ENCODE measurements around the gene SLC45A2.

SLC45A2 gene

DNA sequence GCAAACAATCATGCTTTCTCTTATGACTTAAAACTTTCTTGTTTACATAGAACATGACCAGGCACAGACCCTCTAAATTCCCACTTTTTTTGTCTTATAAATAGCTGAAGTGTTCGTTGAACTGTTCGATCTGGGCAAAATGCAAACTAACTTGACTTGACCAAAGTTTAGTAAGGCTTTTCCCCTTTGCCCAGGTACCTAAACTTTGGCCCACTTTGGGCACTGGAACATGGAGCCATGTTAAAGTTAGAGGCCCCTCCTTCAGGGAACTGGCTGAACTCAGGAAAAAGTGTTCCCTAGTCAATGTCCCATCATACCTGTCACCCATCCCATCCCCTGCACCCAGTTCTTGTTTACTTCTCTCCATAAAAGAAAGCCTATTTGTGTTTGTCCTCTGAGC lies 32.8 kb upstream of the SLC45A2 start:
- TF ChIP-seq SNAI2 (CRISPR knock-in tag; IDR thresholded peaks at IDR 0.05) (no peak), ZNF8 (CRISPR knock-in tag; IDR thresholded peaks at IDR 0.05) (no peak), BACH2 (CRISPR knock-in tag; IDR thresholded peaks at IDR 0.05; ENCODE audit: borderline replicate concordance) (no peak), ZFP30 (CRISPR knock-in tag; IDR thresholded peaks at IDR 0.05) (no peak), ESRRG (CRISPR knock-in tag; IDR thresholded peaks at IDR 0.05) (no peak), ZFP3 (CRISPR knock-in tag; IDR thresholded peaks at IDR 0.05) (no peak), CSDC2 (CRISPR knock-in tag; IDR thresholded peaks at IDR 0.05) (no peak), ZNF565 (CRISPR knock-in tag; conservative IDR thresholded peaks at IDR 0.05; ENCODE audit: low read depth) (no peak)
- TF ChIP-seq, protein P1, sequence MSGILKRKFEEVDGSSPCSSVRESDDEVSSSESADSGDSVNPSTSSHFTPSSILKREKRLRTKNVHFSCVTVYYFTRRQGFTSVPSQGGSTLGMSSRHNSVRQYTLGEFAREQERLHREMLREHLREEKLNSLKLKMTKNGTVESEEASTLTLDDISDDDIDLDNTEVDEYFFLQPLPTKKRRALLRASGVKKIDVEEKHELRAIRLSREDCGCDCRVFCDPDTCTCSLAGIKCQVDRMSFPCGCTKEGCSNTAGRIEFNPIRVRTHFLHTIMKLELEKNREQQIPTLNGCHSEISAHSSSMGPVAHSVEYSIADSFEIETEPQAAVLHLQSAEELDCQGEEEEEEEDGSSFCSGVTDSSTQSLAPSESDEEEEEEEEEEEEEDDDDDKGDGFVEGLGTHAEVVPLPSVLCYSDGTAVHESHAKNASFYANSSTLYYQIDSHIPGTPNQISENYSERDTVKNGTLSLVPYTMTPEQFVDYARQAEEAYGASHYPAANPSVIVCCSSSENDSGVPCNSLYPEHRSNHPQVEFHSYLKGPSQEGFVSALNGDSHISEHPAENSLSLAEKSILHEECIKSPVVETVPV (CRISPR knock-in tag; IDR thresholded peaks at IDR 0.05) = no peak
- no peak for ATAC-seq

DNA sequence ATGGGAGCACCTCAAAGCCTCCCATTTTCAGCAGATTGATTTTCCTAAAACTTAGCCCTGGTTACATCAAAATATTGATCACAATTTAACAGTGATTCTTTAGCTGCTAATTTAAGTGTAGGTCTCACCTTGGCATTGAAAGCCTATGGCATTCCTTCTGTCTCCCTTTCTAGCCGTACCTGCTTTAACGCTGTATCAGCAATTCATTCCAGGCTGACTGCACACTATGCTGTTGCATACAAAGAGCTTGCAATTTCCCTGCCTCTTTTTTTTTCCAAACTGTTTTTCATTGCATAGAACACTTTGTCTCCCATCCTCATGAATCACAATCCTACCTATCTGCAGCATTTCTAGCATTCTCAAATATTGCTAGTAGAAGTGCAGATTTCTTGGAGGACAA lies 32.3 kb upstream of the SLC45A2 start:
- TF ChIP-seq, protein P1 (CRISPR knock-in tag; IDR thresholded peaks at IDR 0.05) = no peak
- TF ChIP-seq ZC3H10 (CRISPR knock-in tag; IDR thresholded peaks at IDR 0.05) = no peak
- TF ChIP-seq ZNF8 (CRISPR knock-in tag; IDR thresholded peaks at IDR 0.05) = no peak
- TF ChIP-seq ARNTL (CRISPR knock-in tag; IDR thresholded peaks at IDR 0.05; ENCODE audit: borderline replicate concordance, low read depth) = no peak
- TF ChIP-seq CSDC2 (CRISPR knock-in tag; IDR thresholded peaks at IDR 0.05) = no peak
- no peak for TF ChIP-seq ZFP3 (CRISPR knock-in tag; IDR thresholded peaks at IDR 0.05)
- TF ChIP-seq ZNF70 (CRISPR knock-in tag; IDR thresholded peaks at IDR 0.05) = no peak
- no peak for TF ChIP-seq ESRRG (CRISPR knock-in tag; IDR thresholded peaks at IDR 0.05)
- no peak for ATAC-seq

DNA sequence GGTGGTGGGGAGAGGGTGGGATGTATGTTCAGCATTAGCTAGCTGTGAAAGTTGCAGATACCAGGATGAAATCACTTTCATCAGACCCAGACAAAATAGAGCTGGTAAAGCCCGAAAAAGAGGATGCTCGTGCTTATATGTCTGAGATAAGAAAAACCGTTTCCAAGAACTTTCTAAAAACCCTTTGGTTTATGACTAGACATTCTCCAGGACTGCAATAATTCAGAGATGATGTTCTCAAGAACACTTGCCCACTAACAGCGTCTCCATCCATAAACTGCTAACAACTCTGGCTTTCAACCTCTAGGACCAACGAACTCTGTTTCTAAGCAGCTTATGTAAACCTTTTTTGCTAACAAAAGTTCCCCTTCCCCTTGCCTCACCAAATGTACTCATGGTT lies 31.7 kb upstream of the SLC45A2 start:
- TF ChIP-seq TOX (CRISPR knock-in tag; IDR thresholded peaks at IDR 0.05; ENCODE audit: borderline replicate concordance) (no peak), CSDC2 (CRISPR knock-in tag; IDR thresholded peaks at IDR 0.05) (no peak), RARB (CRISPR knock-in tag; IDR thresholded peaks at IDR 0.05) (no peak), TCF4 (CRISPR knock-in tag; IDR thresholded peaks at IDR 0.05; ENCODE audit: borderline replicate concordance) (no peak), ISL1 (CRISPR knock-in tag; IDR thresholded peaks at IDR 0.05) (no peak), ESRRG (CRISPR knock-in tag; IDR thresholded peaks at IDR 0.05) (no peak), ARNTL (CRISPR knock-in tag; IDR thresholded peaks at IDR 0.05; ENCODE audit: borderline replicate concordance, low read depth) (no peak), BACH2 (CRISPR knock-in tag; IDR thresholded peaks at IDR 0.05; ENCODE audit: borderline replicate concordance) (no peak), ZNF565 (CRISPR knock-in tag; conservative IDR thresholded peaks at IDR 0.05; ENCODE audit: low read depth) (no peak), SNAI2 (CRISPR knock-in tag; IDR thresholded peaks at IDR 0.05) (no peak), GLIS3 (CRISPR knock-in tag; IDR thresholded peaks at IDR 0.05) (no peak), ZFP3 (CRISPR knock-in tag; IDR thresholded peaks at IDR 0.05) (no peak), ZNF8 (CRISPR knock-in tag; IDR thresholded peaks at IDR 0.05) (no peak), OSR1 (CRISPR knock-in tag; IDR thresholded peaks at IDR 0.05) (no peak), ZNF70 (CRISPR knock-in tag; IDR thresholded peaks at IDR 0.05) (no peak), ZFP30 (CRISPR knock-in tag; IDR thresholded peaks at IDR 0.05) (no peak)
- TF ChIP-seq, protein P2, sequence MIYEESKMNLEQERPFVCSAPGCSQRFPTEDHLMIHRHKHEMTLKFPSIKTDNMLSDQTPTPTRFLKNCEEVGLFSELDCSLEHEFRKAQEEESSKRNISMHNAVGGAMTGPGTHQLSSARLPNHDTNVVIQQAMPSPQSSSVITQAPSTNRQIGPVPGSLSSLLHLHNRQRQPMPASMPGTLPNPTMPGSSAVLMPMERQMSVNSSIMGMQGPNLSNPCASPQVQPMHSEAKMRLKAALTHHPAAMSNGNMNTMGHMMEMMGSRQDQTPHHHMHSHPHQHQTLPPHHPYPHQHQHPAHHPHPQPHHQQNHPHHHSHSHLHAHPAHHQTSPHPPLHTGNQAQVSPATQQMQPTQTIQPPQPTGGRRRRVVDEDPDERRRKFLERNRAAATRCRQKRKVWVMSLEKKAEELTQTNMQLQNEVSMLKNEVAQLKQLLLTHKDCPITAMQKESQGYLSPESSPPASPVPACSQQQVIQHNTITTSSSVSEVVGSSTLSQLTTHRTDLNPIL (CRISPR knock-in tag; IDR thresholded peaks at IDR 0.05; ENCODE audit: low read depth) = no peak
- TF ChIP-seq, protein P1 (CRISPR knock-in tag; IDR thresholded peaks at IDR 0.05) = no peak
- TF ChIP-seq, protein P3, sequence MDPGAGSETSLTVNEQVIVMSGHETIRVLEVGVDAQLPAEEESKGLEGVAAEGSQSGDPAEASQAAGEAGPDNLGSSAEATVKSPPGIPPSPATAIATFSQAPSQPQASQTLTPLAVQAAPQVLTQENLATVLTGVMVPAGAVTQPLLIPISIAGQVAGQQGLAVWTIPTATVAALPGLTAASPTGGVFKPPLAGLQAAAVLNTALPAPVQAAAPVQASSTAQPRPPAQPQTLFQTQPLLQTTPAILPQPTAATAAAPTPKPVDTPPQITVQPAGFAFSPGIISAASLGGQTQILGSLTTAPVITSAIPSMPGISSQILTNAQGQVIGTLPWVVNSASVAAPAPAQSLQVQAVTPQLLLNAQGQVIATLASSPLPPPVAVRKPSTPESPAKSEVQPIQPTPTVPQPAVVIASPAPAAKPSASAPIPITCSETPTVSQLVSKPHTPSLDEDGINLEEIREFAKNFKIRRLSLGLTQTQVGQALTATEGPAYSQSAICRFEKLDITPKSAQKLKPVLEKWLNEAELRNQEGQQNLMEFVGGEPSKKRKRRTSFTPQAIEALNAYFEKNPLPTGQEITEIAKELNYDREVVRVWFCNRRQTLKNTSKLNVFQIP (CRISPR knock-in tag; IDR thresholded peaks at IDR 0.05; ENCODE audit: borderline replicate concordance, low read depth) = no peak
- ATAC-seq = no peak

Data from SK-N-SH treated with all-trans-retinoic acid at 6 μM for 48 hours (cell line).